DMS79 treated with DMSO at 0.1 percent for 48 hours (cell line): Measurements from ENCODE around the gene MAGEB18.

ENCODE experiments used
- DNase-seq: peaks from one replicate; lab custom pipeline; 2025; lab: John Stamatoyannopoulos, UW

The MAGEB18 gene

GRCh38 chrX:26138274-26138673 is at the start of gene MAGEB18:
MAGEB18 (plus strand) TSS chrX:26138343; CDS start chrX:26138986, 643 bp downstream.
- no peak for DNase-seq

- DNase-seq: no peak
Observed at GRCh38 chrX:26100421-26100920, 37.7 kb upstream of the MAGEB18 start.

GRCh38 chrX:26109142-26109541 is 29.0 kb upstream of the MAGEB18 start:
- DNase-seq: no peak

- no peak for DNase-seq
Observed at GRCh38 chrX:26146024-26146423, 7.9 kb downstream of the MAGEB18 start.

- no peak for DNase-seq
Observed at GRCh38 chrX:26160301-26160700, 22.2 kb downstream of the MAGEB18 start, which contains the start of gene MAGEB6B. MAGEB6B (plus strand) TSS chrX:26160601; CDS start chrX:26160601, 0 bp downstream.
